ENCODE results near the gene SACM1L. TPM values are rescaled to one million over a fixed set of nuclear protein-coding genes. Genes with fewer than 3 reads are reported as not detected.

SACM1L gene
- total RNA-seq, 1 donor from 2014 or later = 65.5 TPM

GRCh38 chr3:45772341-45773035, 83.3 kb downstream of the SACM1L start:
- DNase-seq = no peak

GRCh38 chr3:45773072-45773471, 83.9 kb downstream of the SACM1L start:
- DNase-seq = no peak

- DNase-seq = no peak
Observed at GRCh38 chr3:45773714-45774449, 84.7 kb downstream of the SACM1L start.

GRCh38 chr3:45774581-45775521, 85.7 kb downstream of the SACM1L start:
- DNase-seq = no peak

- no peak for DNase-seq
Observed at GRCh38 chr3:45775571-45776300, 86.5 kb downstream of the SACM1L start.

GRCh38 chr3:45776301-45776595, 87.1 kb downstream of the SACM1L start:
- DNase-seq = no peak

- DNase-seq = peak; percentile 70
Observed at GRCh38 chr3:45776611-45777010, 87.4 kb downstream of the SACM1L start.

- DNase-seq = no peak
Observed at GRCh38 chr3:45777111-45777745, 88.0 kb downstream of the SACM1L start.

GRCh38 chr3:45777746-45778386, 88.7 kb downstream of the SACM1L start:
- DNase-seq = no peak

GRCh38 chr3:45778761-45779201, 89.6 kb downstream of the SACM1L start:
- DNase-seq = no peak

- DNase-seq = no peak
Observed at GRCh38 chr3:45779746-45780735, 90.8 kb downstream of the SACM1L start.

- no peak for DNase-seq
Observed at GRCh38 chr3:45781271-45781670, 92.1 kb downstream of the SACM1L start.

- DNase-seq = no peak
Observed at GRCh38 chr3:45781841-45782240, 92.6 kb downstream of the SACM1L start.

GRCh38 chr3:45782381-45782780, 93.2 kb downstream of the SACM1L start:
- DNase-seq = no peak

GRCh38 chr3:45783667-45784066, 94.5 kb downstream of the SACM1L start:
- DNase-seq = no peak

GRCh38 chr3:45785605-45786150, 96.5 kb downstream of the SACM1L start:
- no peak for DNase-seq

- DNase-seq = no peak
Observed at GRCh38 chr3:45786801-45787495, 97.8 kb downstream of the SACM1L start.

- DNase-seq = peak; percentile 19
Observed at GRCh38 chr3:45787551-45787950, 98.4 kb downstream of the SACM1L start.
